H1 (cell line): Measurements from ENCODE around the gene MCAT. TPM values are rescaled to one million over a fixed set of nuclear protein-coding genes. Genes with fewer than 3 reads are reported as not detected.

Source experiments
- CTCF ChIA-PET: fragments of 300-600 bp; sonication (Branson Sonifier 250); formaldehyde crosslinking; loops from one replicate; lab custom pipeline; 2021; ENCODE audit not compliant: partially characterized antibody; lab: Charles Lee
- POLR2A ChIA-PET: fragments of 300-600 bp; sonication (Branson Sonifier 250); formaldehyde crosslinking; loops from one replicate; lab custom pipeline; 2021; ENCODE audit warnings: inconsistent platforms; ENCODE audit not compliant: partially characterized antibody; lab: Charles Lee
- DNase-seq, 2 experiments: peaks; one replicate each; pipeline versions ENCODE4 v3.0.0 to v3.0.0-alpha.2; 2010 to 2022; ENCODE audit warnings: low spot score in 2 of 2, low read depth in 1 of 2, mixed read lengths in 1 of 2
- FAIRE-seq: peaks from 2 replicates; lab custom pipeline; 2011; peaks lifted over from hg19 to GRCh38; lab: Jason Lieb, UNC
- H2AFZ ChIP-seq: 2 replicates; pipeline ENCODE4 v1.8.1; 2012; ENCODE audit warnings: low read length, inconsistent platforms
- H2AK5ac ChIP-seq: 2 replicates; pipeline ENCODE4 v1.6.1; 2013; ENCODE audit warnings: low read depth, low read length
- H2BK120ac ChIP-seq: replicated peaks from 2 replicates; pipeline ENCODE3; 2013; ENCODE audit warnings: low read depth, low read length, inconsistent platforms
- H2BK12ac ChIP-seq: 2 replicates; pipeline ENCODE4 v1.6.1; 2013; ENCODE audit warnings: low read depth, low read length
- H2BK15ac ChIP-seq: 2 replicates; pipeline ENCODE4 v1.6.1; 2013; ENCODE audit warnings: low read length
- H2BK20ac ChIP-seq: 2 replicates; pipeline ENCODE4 v1.6.1; 2013; ENCODE audit warnings: low read length
- H2BK5ac ChIP-seq: 2 replicates; pipeline ENCODE4 v1.6.1; 2013; ENCODE audit warnings: low read depth, low read length
- H3K14ac ChIP-seq: 2 replicates; pipeline ENCODE4 v1.6.1; 2013; ENCODE audit warnings: inconsistent platforms; ENCODE audit not compliant: insufficient read length
- H3K18ac ChIP-seq: 2 replicates; pipeline ENCODE4 v1.6.1; 2013; ENCODE audit warnings: low read length; ENCODE audit errors: extremely low read depth
- H3K23ac ChIP-seq: 2 replicates; pipeline ENCODE4 v1.6.1; 2013; ENCODE audit warnings: inconsistent platforms; ENCODE audit not compliant: insufficient read length
- H3K23me2 ChIP-seq: 2 replicates; pipeline ENCODE4 v1.6.1; 2013; ENCODE audit warnings: low read depth, low read length
- H3K27ac ChIP-seq: 2 replicates; pipeline ENCODE4 v1.6.1; 2011; ENCODE audit warnings: low read depth, low read length, inconsistent platforms
- H3K27me3 ChIP-seq, 4 experiments: replicated peaks in 1 of 4; 1 replicate in 1 of 4; 2 replicates in 3 of 4; pipeline versions ENCODE4 v1.6.1 to v1.8.1; 2011 to 2013; ENCODE audit warnings: low read length in 3 of 4, mild to moderate bottlenecking in 3 of 4, inconsistent platforms in 2 of 4, mixed read lengths in 2 of 4, moderate library complexity in 1 of 4; ENCODE audit not compliant: control insufficient read depth in 3 of 4, insufficient read depth in 3 of 4; ENCODE audit errors: extremely low read depth in 1 of 4
- H3K36me3 ChIP-seq, 4 experiments: 2 replicates each; pipeline versions ENCODE4 v1.6.1 to v1.8.1; 2011 to 2013; ENCODE audit warnings: mild to moderate bottlenecking in 4 of 4, low read length in 3 of 4, moderate library complexity in 2 of 4, control low read depth in 1 of 4, inconsistent platforms in 1 of 4; ENCODE audit not compliant: insufficient read depth in 4 of 4, control insufficient read depth in 2 of 4
- H3K4ac ChIP-seq: replicated peaks from 2 replicates; pipeline ENCODE3; 2013; ENCODE audit warnings: low read length, low read depth, mixed read lengths, inconsistent platforms; ENCODE audit not compliant: insufficient read length
- H3K4me1 ChIP-seq, 4 experiments: replicated peaks in 1 of 4; 1 replicate in 1 of 4; 2 replicates in 3 of 4; pipeline versions ENCODE4 v1.6.1 to v1.8.1; 2011 to 2013; ENCODE audit warnings: low read length in 3 of 4, inconsistent platforms in 2 of 4, mixed read lengths in 1 of 4; ENCODE audit not compliant: insufficient read depth in 4 of 4, control insufficient read depth in 3 of 4
- H3K4me2 ChIP-seq, 2 experiments: 2 replicates each; pipeline versions ENCODE4 v1.6.1 to v1.8.1; 2011 to 2013; ENCODE audit warnings: low read depth in 2 of 2, low read length in 2 of 2, control low read depth in 1 of 2, inconsistent platforms in 1 of 2, mild to moderate bottlenecking in 1 of 2; ENCODE audit not compliant: insufficient read depth in 1 of 2
- H3K4me3 ChIP-seq, 4 experiments: fragments of 200-600, 300-600 bp in 1 of 4; sonication (generic), shearing (Covaris generic), sonication (Bioruptor Twin) in 1 of 4; 2 replicates each; pipeline versions ENCODE4 v1.5.1 to v1.8.1; 2011 to 2016; ENCODE audit warnings: low read length in 4 of 4, low read depth in 3 of 4, control low read depth in 2 of 4, inconsistent platforms in 2 of 4, mild to moderate bottlenecking in 2 of 4, mixed read lengths in 1 of 4, moderate library complexity in 1 of 4; ENCODE audit not compliant: insufficient read depth in 2 of 4; ENCODE audit errors: extremely low read depth in 1 of 4
- H3K56ac ChIP-seq: replicated peaks from 2 replicates; pipeline ENCODE3; 2013; ENCODE audit warnings: low read depth, mild to moderate bottlenecking, mixed read lengths, low read length, inconsistent platforms; ENCODE audit not compliant: insufficient read length
- H3K79me1 ChIP-seq: 2 replicates; pipeline ENCODE4 v1.6.1; 2013; ENCODE audit warnings: low read depth, low read length, control low read depth
- H3K79me2 ChIP-seq, 2 experiments: 2 replicates each; pipeline versions ENCODE4 v1.6.1 to v1.8.1; 2012 to 2013; ENCODE audit warnings: low read length in 2 of 2, mild to moderate bottlenecking in 2 of 2, inconsistent platforms in 1 of 2; ENCODE audit not compliant: insufficient read depth in 2 of 2, control insufficient read depth in 1 of 2
- H3K9ac ChIP-seq, 4 experiments: replicated peaks in 1 of 4; 1 replicate in 1 of 4; 2 replicates in 3 of 4; pipeline versions ENCODE4 v1.6.1 to v1.8.1; 2011 to 2013; ENCODE audit warnings: low read depth in 3 of 4, low read length in 3 of 4, control low read depth in 2 of 4, mild to moderate bottlenecking in 2 of 4, moderate library complexity in 2 of 4, inconsistent platforms in 1 of 4; ENCODE audit errors: extremely low read depth in 1 of 4
- H3K9me3 ChIP-seq, 2 experiments: 2 replicates each; pipeline versions ENCODE4 v1.6.1 to v1.8.1; 2012 to 2013; ENCODE audit warnings: mild to moderate bottlenecking in 2 of 2, moderate library complexity in 2 of 2, control low read depth in 1 of 2, inconsistent platforms in 1 of 2, low read depth in 1 of 2, low read length in 1 of 2, mixed read lengths in 1 of 2; ENCODE audit not compliant: insufficient read depth in 2 of 2
- H4K20me1 ChIP-seq, 2 experiments: replicated peaks in 1 of 2; 2 replicates each; pipeline versions ENCODE3 to v1.8.1; 2011 to 2013; ENCODE audit warnings: inconsistent platforms in 2 of 2, low read length in 2 of 2, mild to moderate bottlenecking in 1 of 2; ENCODE audit not compliant: insufficient read depth in 2 of 2, control insufficient read depth in 1 of 2
- H4K5ac ChIP-seq: 2 replicates; pipeline ENCODE4 v1.6.1; 2013; ENCODE audit warnings: low read length, low read depth, mixed read lengths, inconsistent platforms; ENCODE audit not compliant: insufficient read length
- H4K8ac ChIP-seq: 2 replicates; pipeline ENCODE4 v1.8.0; 2013; ENCODE audit warnings: mild to moderate bottlenecking, moderate library complexity, low read length, inconsistent platforms; ENCODE audit not compliant: insufficient read depth; ENCODE audit errors: extremely low read depth
- H4K91ac ChIP-seq: replicated peaks from 2 replicates; pipeline ENCODE3; 2013; ENCODE audit warnings: low read length, mixed read lengths, inconsistent platforms; ENCODE audit not compliant: insufficient read length
- ASH2L ChIP-seq: fragments of 200-600, 300-600 bp; sonication (generic); IDR thresholded peaks from one replicate; pipeline ENCODE4 v1.7.1; 2017; ENCODE audit warnings: low read length
- BACH1 ChIP-seq: IDR thresholded peaks from 2 replicates; pipeline ENCODE4 v1.6.1; 2012; ENCODE audit warnings: low read length, improper control_type of control experiment
- CHD1 ChIP-seq: IDR thresholded peaks from 2 replicates; pipeline ENCODE4 v1.6.1; 2012; ENCODE audit warnings: low read depth, low read length, improper control_type of control experiment
- FOSL1 ChIP-seq: IDR thresholded peaks from 2 replicates; pipeline ENCODE4 v1.6.1; 2011; ENCODE audit warnings: mild to moderate bottlenecking, low read depth, low read length, moderate library complexity; ENCODE audit not compliant: insufficient read depth
- KDM5A ChIP-seq: fragments of 200-600 bp; IDR thresholded peaks from 2 replicates; pipeline ENCODE4 v1.7.1; 2012; ENCODE audit warnings: mild to moderate bottlenecking, low read length, inconsistent platforms, mixed read lengths
- MAFK ChIP-seq: IDR thresholded peaks from 2 replicates; pipeline ENCODE4 v1.6.1; 2012; ENCODE audit warnings: low read depth, mild to moderate bottlenecking, improper control_type of control experiment, low read length
- POU5F1 ChIP-seq: IDR thresholded peaks from 2 replicates; pipeline ENCODE4 v1.6.1; 2011; ENCODE audit warnings: low read depth, mild to moderate bottlenecking, low read length, moderate library complexity
- RAD21 ChIP-seq, 2 experiments: IDR thresholded peaks in 1 of 2; conservative IDR thresholded peaks in 1 of 2; 2 replicates each; pipeline ENCODE4 v1.6.1; 2011; ENCODE audit warnings: low read depth in 2 of 2, low read length in 2 of 2, improper control_type of control experiment in 1 of 2, inconsistent platforms in 1 of 2, mild to moderate bottlenecking in 1 of 2, moderate library complexity in 1 of 2
- RNF2 ChIP-seq: fragments of 200-900, 300-1000 bp; sonication (generic); IDR thresholded peaks from 2 replicates; pipeline ENCODE4 v1.7.1; 2016; ENCODE audit warnings: borderline replicate concordance, low read depth, mild to moderate bottlenecking, antibody characterized with exemption, low read length; ENCODE audit not compliant: poor library complexity, severe bottlenecking; ENCODE audit errors: missing control alignments
- SIN3A ChIP-seq, 2 experiments: IDR thresholded peaks in 1 of 2; conservative IDR thresholded peaks in 1 of 2; 2 replicates each; pipeline ENCODE4 v1.6.1; 2011 to 2012; ENCODE audit warnings: low read length in 2 of 2, improper control_type of control experiment in 1 of 2, low read depth in 1 of 2, mild to moderate bottlenecking in 1 of 2
- TAF7 ChIP-seq: optimal IDR thresholded peaks from 2 replicates; pipeline ENCODE3; 2011; ENCODE audit warnings: low read depth, mild to moderate bottlenecking, inconsistent platforms, low read length, moderate library complexity, borderline replicate concordance
- TCF12 ChIP-seq: IDR thresholded peaks from 2 replicates; pipeline ENCODE4 v1.6.1; 2011; ENCODE audit warnings: low read depth, mild to moderate bottlenecking, low read length
- WGBS, 2 experiments: shearing (Covaris generic) in 1 of 2; methylation state at CpG; one replicate each; pipeline versions ENCODE4 v1.1.6 to v1.1.7; 2013 to 2015; ENCODE audit warnings: low lambda C conversion rate in 2 of 2, mixed read lengths in 2 of 2, inconsistent platforms in 1 of 2, low coverage in 1 of 2, missing lambda C conversion rate in 1 of 2; ENCODE audit not compliant: insufficient replicate concordance in 2 of 2, insufficient coverage in 1 of 2, insufficient read length in 1 of 2; ENCODE audit errors: extremely low coverage in 1 of 2, missing lambda C conversion rate in 1 of 2; 5-methylcytosine and 5-hydroxymethylcytosine counted together
- polyA plus RNA-seq, 7 experiments: library from polyadenylated mRNA; depleted of rRNA in 3 of 7; stranded (reverse) in 5 of 7; unstranded in 2 of 7; fragments of >200 nt in 5 of 7; fragments of 200-250 nt in 2 of 7; gene quantifications; 1 replicate in 5 of 7; 2 replicates in 1 of 7; 4 replicates in 1 of 7; pipeline versions ENCODE4 v1.2.1 to v1.2.3, GENCODE V29; 2011 to 2013; ENCODE audit warnings: missing spikeins in 2 of 7, mixed read lengths in 2 of 7
- total RNA-seq: library from RNA; stranded (reverse); fragmentation: NEBNext Ultra II Directional; extraction: Animal tissue kit (Norgen Biotek cat#: 25700); gene quantifications from 2 replicates; pipeline ENCODE4 v1.2.1, GENCODE V29; 2021

Gene MCAT
- total and polyA plus RNA-seq, 2 of the 8 experiments (the other 6 are each of a cell fraction or from before 2014, with no cell fraction given), result 15.8 to 17.4 TPM

GRCh38 chr22:43114958-43115357 lies 28.2 kb downstream of the MCAT start:
- Histone ChIP-seq H3K18ac (no peak overlapping the region), H2AFZ (no peak overlapping the region), H3K14ac (no peak overlapping the region), H4K20me1 (peaks cover 3 to 6% of the 10 kb centered on the region in 2 experiments), H4K5ac (no peak overlapping the region), H2BK5ac (no peak overlapping the region), H3K4me2 (no peak overlapping the region), H2BK15ac (no peak overlapping the region), H3K4me3 (no peak overlapping the region), H2BK120ac (no peak overlapping the region), H3K79me1 (no peaks in the 10 kb centered on the region; the same call in 1 of the 2 replicates), H3K56ac (no peak overlapping the region), H3K27me3 (peaks cover 10 to 31% (median 28%) of the 10 kb centered on the region in 4 experiments), H3K27ac (no peak overlapping the region), H3K9ac (no peak overlapping the region; a peak in 1 of 7 replicates), H4K8ac (0 out of 2 replicates have a peak overlapping the region, but pooled peaks have one; percentile 51), H4K91ac (no peak overlapping the region), H3K23me2 (peaks cover 13% of the 10 kb centered on the region; the same call in 1 of the 2 replicates), H3K79me2 (no peaks in the 10 kb centered on the region), H2AK5ac (no peak overlapping the region), H3K4me1 (peaks cover 0 to 12% (median 5%) of the 10 kb centered on the region in 4 experiments; a peak in 6 of 7 replicates), H3K23ac (no peak overlapping the region), H2BK12ac (no peak overlapping the region), H2BK20ac (no peak overlapping the region), H3K4ac (no peak overlapping the region), H3K9me3 (no peaks in the 10 kb centered on the region), H3K36me3 (no peaks in the 10 kb centered on the region)
- no peak for DNase-seq
- ChIA-PET POLR2A (interaction anchor here (0.6 to 1.9 kb wide), 3 partner anchors 17 to 76 kb away, joined by 3 to 4 read pairs (median 3); no protein-coding TSS in a partner anchor), CTCF (interaction anchor here (0.6 to 3.2 kb wide), 4 partner anchors 12 to 247 kb away, joined by 3 to 10 read pairs (median 4); no protein-coding TSS in a partner anchor)
- FAIRE-seq, result no peak
- WGBS, 2 experiments, result 76% methylated on average over 5 of the region's 5 CpGs; no CpG with 5 or more reads in 1 of the 2 experiments
- TF ChIP-seq RNF2 (no peak), MAFK (no peak), FOSL1 (no peak), ASH2L (no peak), POU5F1 (no peak), BACH1 (no peak), RAD21 (IDR thresholded peaks at IDR 0.05 in 1 of 2, conservative IDR thresholded peaks at IDR 0.05 in 1 of 2; ENCODE audit: low read depth in 2 of 2, low read length in 2 of 2) (no peak), SIN3A (conservative IDR thresholded peaks at IDR 0.05 in 1 of 2, IDR thresholded peaks at IDR 0.05 in 1 of 2; ENCODE audit: low read depth in 1 of 2, low read length in 2 of 2) (no peak), KDM5A (no peak), TCF12 (no peak), TAF7 (no peak), CHD1 (no peak)
